Parathyroid adenoma (tissue), 2 donors: Measurements from ENCODE around the gene ARMC12.
"Not testable (repeated sequence)": the region's sequence is repeated elsewhere in the genome, so short reads cannot be mapped to it uniquely, and the experiment has no call there.

Source experiments
- H2AFZ ChIP-seq: fragments of 300-600 bp; sonication (generic); one replicate; pipeline ENCODE4 v1.7.0; 2017; ENCODE audit warnings: antibody characterized with exemption, mild to moderate bottlenecking
- H3K27ac ChIP-seq: fragments of 300-600 bp; sonication (generic); one replicate; pipeline ENCODE4 v1.7.0; 2017
- H3K27me3 ChIP-seq: fragments of 300-600 bp; sonication (generic); one replicate; pipeline ENCODE4 v1.7.0; 2017; ENCODE audit warnings: low read length; ENCODE audit not compliant: control insufficient read depth, insufficient read depth
- H3K36me3 ChIP-seq: fragments of 300-600 bp; sonication (generic); one replicate; pipeline ENCODE4 v1.7.0; 2017; ENCODE audit warnings: low read length; ENCODE audit not compliant: control insufficient read depth, insufficient read depth
- H3K4me1 ChIP-seq: fragments of 300-600 bp; sonication (generic); one replicate; pipeline ENCODE4 v1.7.0; 2017; ENCODE audit warnings: control low read depth
- H3K4me2 ChIP-seq: fragments of 300-600 bp; sonication (generic); one replicate; pipeline ENCODE4 v1.7.0; 2017; ENCODE audit warnings: low read length
- H3K4me3 ChIP-seq: fragments of 300-600 bp; sonication (generic); one replicate; pipeline ENCODE4 v1.7.0; 2017; ENCODE audit warnings: low read depth, low read length
- H3K79me2 ChIP-seq: fragments of 300-600 bp; sonication (generic); one replicate; pipeline ENCODE4 v1.7.0; 2017; ENCODE audit warnings: control low read depth
- H3K9ac ChIP-seq: fragments of 300-600 bp; sonication (generic); one replicate; pipeline ENCODE4 v1.7.0; 2017; ENCODE audit warnings: mild to moderate bottlenecking
- H3K9me3 ChIP-seq: fragments of 300-600 bp; sonication (generic); one replicate; pipeline ENCODE4 v1.7.0; 2017; ENCODE audit warnings: low read length; ENCODE audit not compliant: control insufficient read depth
- CTCF ChIP-seq: fragments of 300-600 bp; sonication (generic); IDR thresholded peaks from one replicate; pipeline ENCODE4 v1.7.0; 2017; ENCODE audit warnings: antibody characterized with exemption, mild to moderate bottlenecking
- donor health status: primary hyperparathyroidism.

The ARMC12 gene

DNA sequence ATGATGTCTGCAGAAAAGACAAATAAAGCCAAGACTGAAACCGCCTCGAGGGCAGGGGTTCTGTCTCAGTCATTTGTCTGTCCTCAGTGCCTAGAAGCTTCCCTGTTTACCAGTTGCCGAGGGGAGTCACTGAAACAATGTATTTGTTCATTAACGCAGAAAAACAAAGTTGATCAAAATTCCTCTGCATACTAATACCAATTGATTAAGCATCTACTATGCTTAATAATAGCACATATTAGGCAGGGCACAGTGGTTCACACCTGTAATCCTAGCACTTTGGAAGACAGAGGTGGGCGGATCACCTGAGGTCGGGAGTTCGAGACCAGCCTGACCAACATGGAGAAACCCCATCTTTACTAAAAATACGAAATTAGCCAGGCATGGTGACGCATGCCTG, 46.3 kb upstream of the ARMC12 start:
- H2AFZ ChIP-seq = no peak overlapping the region
- no peak overlapping the region for H3K4me2 ChIP-seq
- H3K36me3 ChIP-seq = no peaks in the 10 kb centered on the region
- no peak overlapping the region for H3K4me3 ChIP-seq
- peaks cover 2% of the 10 kb centered on the region for H3K4me1 ChIP-seq
- no peak overlapping the region for H3K27ac ChIP-seq
- H3K79me2 ChIP-seq = peaks cover 2% of the 10 kb centered on the region
- no peak for TF ChIP-seq CTCF
- no peak overlapping the region for H3K9ac ChIP-seq
- H3K9me3 ChIP-seq = no peaks in the 10 kb centered on the region
- H3K27me3 ChIP-seq = no peaks in the 10 kb centered on the region

GRCh38 chr6:35691027-35691824, 45.6 kb upstream of the ARMC12 start:
- H2AFZ ChIP-seq = peak overlapping the region; percentile 73
- no peak overlapping the region for H3K9ac ChIP-seq
- H3K27me3 ChIP-seq = no peaks in the 10 kb centered on the region
- H3K27ac ChIP-seq = peak overlapping the region; percentile 40
- H3K4me3 ChIP-seq = no peak overlapping the region
- no peaks in the 10 kb centered on the region for H3K9me3 ChIP-seq
- no peak for TF ChIP-seq CTCF
- H3K36me3 ChIP-seq = no peaks in the 10 kb centered on the region
- peaks cover 2% of the 10 kb centered on the region for H3K4me1 ChIP-seq
- H3K4me2 ChIP-seq = no peak overlapping the region
- no peaks in the 10 kb centered on the region for H3K79me2 ChIP-seq

GRCh38 chr6:35694462-35694861, 42.4 kb upstream of the ARMC12 start:
- no peak overlapping the region for H3K9ac ChIP-seq
- H3K4me1 ChIP-seq = no peaks in the 10 kb centered on the region
- H3K4me3 ChIP-seq = no peak overlapping the region
- H3K36me3 ChIP-seq = no peaks in the 10 kb centered on the region
- no peak overlapping the region for H3K4me2 ChIP-seq
- no peak overlapping the region for H3K27ac ChIP-seq
- H2AFZ ChIP-seq = no peak overlapping the region
- TF ChIP-seq CTCF = no peak
- H3K9me3 ChIP-seq = no peaks in the 10 kb centered on the region
- no peaks in the 10 kb centered on the region for H3K79me2 ChIP-seq
- no peaks in the 10 kb centered on the region for H3K27me3 ChIP-seq

- H3K36me3 ChIP-seq, H3K79me2 ChIP-seq, H2AFZ ChIP-seq, H3K4me1 ChIP-seq, H3K27me3 ChIP-seq, H3K27ac ChIP-seq, H3K9ac ChIP-seq, H3K4me2 ChIP-seq, H3K9me3 ChIP-seq, H3K4me3 ChIP-seq: not testable (repeated sequence)
Measured at GRCh38 chr6:35698430-35698829, 38.4 kb upstream of the ARMC12 start.

DNA sequence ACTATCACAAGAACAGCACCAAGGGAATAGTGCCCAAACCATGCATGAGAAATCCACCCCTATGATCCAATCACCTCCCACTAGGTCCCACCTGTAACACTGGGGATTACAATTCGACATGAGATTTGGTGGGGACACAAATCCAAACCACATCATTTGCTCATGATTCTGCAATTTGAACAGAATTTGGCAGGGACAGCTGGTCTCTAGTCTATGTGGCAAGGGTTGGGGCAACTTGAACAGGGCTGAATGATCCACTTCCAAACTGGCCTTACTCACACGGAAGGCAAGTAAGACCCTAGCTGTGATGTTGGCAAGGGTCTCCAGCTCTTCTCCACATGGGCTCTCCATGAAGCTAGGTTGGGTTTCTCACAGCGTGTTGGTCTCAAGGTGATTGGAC, 38.0 kb upstream of the ARMC12 start:
- Histone ChIP-seq H3K27me3 (no peaks in the 10 kb centered on the region), H3K4me2 (no peak overlapping the region), H3K9ac (no peak overlapping the region), H3K36me3 (no peaks in the 10 kb centered on the region), H3K9me3 (no peaks in the 10 kb centered on the region), H3K79me2 (no peaks in the 10 kb centered on the region), H2AFZ (no peak overlapping the region), H3K4me3 (no peak overlapping the region), H3K4me1 (no peaks in the 10 kb centered on the region), H3K27ac (no peak overlapping the region)
- no peak for TF ChIP-seq CTCF
